Right cardiac atrium (tissue), 5 donors: ENCODE measurements around the gene DLG2. TPM values are rescaled to one million over a fixed set of nuclear protein-coding genes. Genes with fewer than 3 reads are reported as not detected.

Experiments used
- ATAC-seq, 2 donors: fragments of 200-7000 bp; cut with Tn5 transposase; one replicate each; pipeline versions ENCODE4 v1.8.0 to v1.9.1; 2020; ENCODE audit warnings: moderate library complexity in 2 of 2, mild to moderate bottlenecking in 1 of 2
- DNase-seq, 3 donors: peaks; one replicate each; pipeline ENCODE4 v3.0.0-alpha.2; 2020
- H3K27ac ChIP-seq: one replicate; pipeline ENCODE4 v1.5.1; 2013; ENCODE audit warnings: mild to moderate bottlenecking, low read length, control low read depth, moderate library complexity
- H3K27me3 ChIP-seq: one replicate; pipeline ENCODE4 v1.6.1; 2013; ENCODE audit not compliant: control insufficient read depth, insufficient read depth
- H3K4me1 ChIP-seq: one replicate; pipeline ENCODE4 v1.6.1; 2013; ENCODE audit warnings: low read length; ENCODE audit not compliant: control insufficient read depth, insufficient read depth
- H3K4me3 ChIP-seq: one replicate; pipeline ENCODE4 v1.5.1; 2013; ENCODE audit warnings: low read length, control low read depth
- H3K9me3 ChIP-seq: one replicate; pipeline ENCODE4 v1.6.1; 2013; ENCODE audit warnings: low read length; ENCODE audit not compliant: control insufficient read depth
- WGBS: extraction: QIAGEN DNeasy Blood & Tissue Kit; methylation state at CpG from one replicate; pipeline ENCODE4 v1.1.7; 2013; 5-methylcytosine and 5-hydroxymethylcytosine counted together
- intact Hi-C, 4 donors: fragments of 100-400 bp; cut with DNase I; formaldehyde crosslinking; loops; one replicate each; pipeline versions ENCODE4 v1.11.0 to v1.14.0; 2022 to 2023
- polyA plus RNA-seq: library from polyadenylated mRNA; stranded (reverse); fragments of 200-250 nt; gene quantifications from one replicate; pipeline ENCODE4 v1.2.3, GENCODE V29; 2013
- total RNA-seq, 4 donors: library from RNA; stranded (reverse); fragmentation: NEBNext Ultra II Directional; extraction: Animal tissue kit (Norgen Biotek cat#: 25700); gene quantifications; one replicate each; pipeline ENCODE4 v1.2.1, GENCODE V29; 2021
- donor health status: healthy with polysubstance abuse.
- donor health status: DM: no; HTN: yes; CAD: no.
- donor health status: DM: no; HTN: no; CAD: no.
- donor health status: DM: no; HTN: yes; CAD: no; lungs with severe emphysema.
- donor health status: DM: yes; HTN: yes; CAD: no.

DLG2 gene
- total and polyA plus RNA-seq, 5 donors, result 2.3 to 10.5 (median 9.4) TPM

GRCh38 chr11:84044706-84045105 is 1582.4 kb downstream of the DLG2 start:
- no peaks in the 10 kb centered on the region for H3K4me1 ChIP-seq
- H3K27me3 ChIP-seq, result no peaks in the 10 kb centered on the region
- H3K4me3 ChIP-seq, result no peak overlapping the region
- intact Hi-C loops, result no loop called here
- WGBS, result 77% methylated on average over 1 of the region's 1 CpG
- no peak overlapping the region for H3K27ac ChIP-seq
- no peaks in the 10 kb centered on the region for H3K9me3 ChIP-seq
- DNase-seq (no peak), ATAC-seq (no peak)

- ATAC-seq (no peak), DNase-seq (no peak)
- Histone ChIP-seq H3K4me1 (no peaks in the 10 kb centered on the region), H3K4me3 (no peak overlapping the region), H3K27me3 (no peaks in the 10 kb centered on the region), H3K27ac (no peak overlapping the region), H3K9me3 (no peaks in the 10 kb centered on the region)
- WGBS, result 69% methylated on average over 2 of the region's 2 CpGs
- intact Hi-C loops, result no loop called here
Measured at GRCh38 chr11:84036664-84037194, 1590.4 kb downstream of the DLG2 start.

GRCh38 chr11:84035645-84036044 is 1591.5 kb downstream of the DLG2 start:
- DNase-seq (no peak), ATAC-seq (no peak)
- Histone ChIP-seq H3K27me3 (no peaks in the 10 kb centered on the region), H3K4me1 (no peaks in the 10 kb centered on the region), H3K9me3 (no peaks in the 10 kb centered on the region), H3K27ac (no peak overlapping the region), H3K4me3 (no peak overlapping the region)
- intact Hi-C loops, result no loop called here
- 59% methylated on average over 2 of the region's 2 CpGs for WGBS

GRCh38 chr11:84034484-84034883 is 1592.7 kb downstream of the DLG2 start:
- Histone ChIP-seq H3K4me3 (no peak overlapping the region), H3K27ac (no peak overlapping the region), H3K4me1 (no peaks in the 10 kb centered on the region), H3K9me3 (no peaks in the 10 kb centered on the region), H3K27me3 (no peaks in the 10 kb centered on the region)
- intact Hi-C loops, result no loop called here
- ATAC-seq (no peak), DNase-seq (no peak)

- 81% methylated on average over 1 of the region's 1 CpG for WGBS
- ATAC-seq, result no peak
- no peaks in the 10 kb centered on the region for H3K27me3 ChIP-seq
Measured at GRCh38 chr11:84024266-84024665, 1602.9 kb downstream of the DLG2 start.

GRCh38 chr11:84022695-84023094 is 1604.4 kb downstream of the DLG2 start:
- ATAC-seq (no peak), DNase-seq (no peak)
- Histone ChIP-seq H3K27ac (no peak overlapping the region), H3K4me3 (no peak overlapping the region), H3K4me1 (no peaks in the 10 kb centered on the region), H3K9me3 (no peaks in the 10 kb centered on the region), H3K27me3 (no peaks in the 10 kb centered on the region)
- intact Hi-C loops, result no loop called here

More at GRCh38 chr11:84024266-84024665, 1602.9 kb downstream of the DLG2 start:
- intact Hi-C loops, result no loop called here
- H3K4me1 ChIP-seq, result no peaks in the 10 kb centered on the region
- no peaks in the 10 kb centered on the region for H3K9me3 ChIP-seq
- no peak overlapping the region for H3K4me3 ChIP-seq
- no peak for DNase-seq
- H3K27ac ChIP-seq, result no peak overlapping the region

GRCh38 chr11:84022201-84022600 is 1604.9 kb downstream of the DLG2 start:
- Histone ChIP-seq H3K27ac (no peak overlapping the region), H3K27me3 (no peaks in the 10 kb centered on the region)
- ATAC-seq, result no peak

GRCh38 chr11:84021291-84021690 is 1605.9 kb downstream of the DLG2 start:
- no peaks in the 10 kb centered on the region for H3K4me1 ChIP-seq
- WGBS, result 73% methylated on average over 2 of the region's 2 CpGs
- no peak overlapping the region for H3K4me3 ChIP-seq
- DNase-seq (no peak), ATAC-seq (no peak)
- H3K27me3 ChIP-seq, result no peaks in the 10 kb centered on the region
- intact Hi-C loops, result no loop called here
- no peaks in the 10 kb centered on the region for H3K9me3 ChIP-seq
- H3K27ac ChIP-seq, result no peak overlapping the region

More at GRCh38 chr11:84022201-84022600, 1604.9 kb downstream of the DLG2 start:
- 50% methylated on average over 1 of the region's 1 CpG for WGBS
- DNase-seq, result no peak
- H3K4me1 ChIP-seq, result no peaks in the 10 kb centered on the region
- no peak overlapping the region for H3K4me3 ChIP-seq
- H3K9me3 ChIP-seq, result no peaks in the 10 kb centered on the region
- intact Hi-C loops, result no loop called here

GRCh38 chr11:84019571-84020194 is 1607.5 kb downstream of the DLG2 start:
- ATAC-seq (no peak), DNase-seq (no peak)
- H3K4me3 ChIP-seq, result no peak overlapping the region
- no peaks in the 10 kb centered on the region for H3K9me3 ChIP-seq
- no peak overlapping the region for H3K27ac ChIP-seq
- intact Hi-C loops, result no loop called here
- H3K4me1 ChIP-seq, result no peaks in the 10 kb centered on the region
- WGBS, result 80% methylated on average over 5 of the region's 5 CpGs
- H3K27me3 ChIP-seq, result no peaks in the 10 kb centered on the region

GRCh38 chr11:84014539-84014938 is 1612.6 kb downstream of the DLG2 start:
- no peak overlapping the region for H3K27ac ChIP-seq
- H3K9me3 ChIP-seq, result no peaks in the 10 kb centered on the region
- ATAC-seq (no peak), DNase-seq (no peak)
- no peak overlapping the region for H3K4me3 ChIP-seq
- intact Hi-C loops, result no loop called here
- no peaks in the 10 kb centered on the region for H3K27me3 ChIP-seq
- 92% methylated on average over 3 of the region's 3 CpGs for WGBS
- H3K4me1 ChIP-seq, result no peaks in the 10 kb centered on the region

- no peaks in the 10 kb centered on the region for H3K9me3 ChIP-seq
- WGBS, result 63% methylated on average over 4 of the region's 4 CpGs
- no peaks in the 10 kb centered on the region for H3K4me1 ChIP-seq
- DNase-seq (no peak), ATAC-seq (peak in 1 of 2 donors; percentile 76)
- H3K27me3 ChIP-seq, result no peaks in the 10 kb centered on the region
- H3K4me3 ChIP-seq, result no peak overlapping the region
- intact Hi-C loops, result no loop called here
- H3K27ac ChIP-seq, result no peak overlapping the region
Measured at GRCh38 chr11:84012171-84012826, 1614.8 kb downstream of the DLG2 start.
